ENCODE results near the gene BCL7A. TPM values are rescaled to one million over a fixed set of nuclear protein-coding genes. Genes with fewer than 3 reads are reported as not detected.
A peak's percentile ranks its signal among the peaks of the same experiment; 100 is the strongest.

Gene BCL7A
- total RNA-seq, 1 donor from 2014 or later = 11.2 TPM

- Histone ChIP-seq H3K27ac (replicated peaks) (peak overlapping the region; percentile 88), H3K9me3 (replicated peaks) (no peaks in the 10 kb centered on the region), H3K27me3 (ENCODE audit: low read depth) (no peaks in the 10 kb centered on the region), H3K4me3 (no peak overlapping the region), H3K36me3 (no peaks in the 10 kb centered on the region), H3K4me1 (peaks cover 86% of the 10 kb centered on the region)
- no peak for TF ChIP-seq CTCF (IDR thresholded peaks at IDR 0.05; ENCODE audit: borderline replicate concordance)
- DNase-seq = no peak
- intact Hi-C loops (cut with micrococcal nuclease) = no loop called here
These were observed 74.3 kb downstream of the BCL7A start for GRCh38 chr12:122096014-122096413.

GRCh38 chr12:122096591-122097149 lies 75.0 kb downstream of the BCL7A start:
- TF ChIP-seq CTCF (IDR thresholded peaks at IDR 0.05; ENCODE audit: borderline replicate concordance) = no peak
- no peaks in the 10 kb centered on the region for H3K9me3 ChIP-seq (replicated peaks)
- intact Hi-C loops (cut with micrococcal nuclease) = no loop called here
- no peaks in the 10 kb centered on the region for H3K27me3 ChIP-seq (ENCODE audit: low read depth)
- no peaks in the 10 kb centered on the region for H3K36me3 ChIP-seq
- DNase-seq = no peak
- H3K4me1 ChIP-seq = peaks cover 86% of the 10 kb centered on the region
- no peak overlapping the region for H3K4me3 ChIP-seq
- H3K27ac ChIP-seq (replicated peaks) = peak overlapping the region; percentile 88

GRCh38 chr12:122097584-122097926 lies 75.9 kb downstream of the BCL7A start:
- H3K4me1 ChIP-seq = peaks cover 86% of the 10 kb centered on the region

GRCh38 chr12:122097927-122098756 lies 76.5 kb downstream of the BCL7A start:
- DNase-seq = peak; percentile 75
- H3K4me1 ChIP-seq = peaks cover 84% of the 10 kb centered on the region
- TF ChIP-seq CTCF (IDR thresholded peaks at IDR 0.05; ENCODE audit: borderline replicate concordance) = no peak
- no peaks in the 10 kb centered on the region for H3K27me3 ChIP-seq (ENCODE audit: low read depth)
- H3K4me3 ChIP-seq = peak overlapping the region; percentile 48
- no peaks in the 10 kb centered on the region for H3K9me3 ChIP-seq (replicated peaks)
- H3K36me3 ChIP-seq = no peaks in the 10 kb centered on the region
- intact Hi-C loops (cut with micrococcal nuclease) = no loop called here
- H3K27ac ChIP-seq (replicated peaks) = peak overlapping the region; percentile 88

More at GRCh38 chr12:122097584-122097926, 75.9 kb downstream of the BCL7A start:
- peak; percentile 33 for DNase-seq
- peak overlapping the region; percentile 48 for H3K4me3 ChIP-seq
- H3K9me3 ChIP-seq (replicated peaks) = no peaks in the 10 kb centered on the region
- no peaks in the 10 kb centered on the region for H3K36me3 ChIP-seq
- no peak for TF ChIP-seq CTCF (IDR thresholded peaks at IDR 0.05; ENCODE audit: borderline replicate concordance)
- peak overlapping the region; percentile 88 for H3K27ac ChIP-seq (replicated peaks)
- no peaks in the 10 kb centered on the region for H3K27me3 ChIP-seq (ENCODE audit: low read depth)
- intact Hi-C loops (cut with micrococcal nuclease) = no loop called here

- no peak overlapping the region for H3K4me3 ChIP-seq
- H3K4me1 ChIP-seq = peaks cover 89% of the 10 kb centered on the region
- H3K36me3 ChIP-seq = no peaks in the 10 kb centered on the region
- TF ChIP-seq CTCF (IDR thresholded peaks at IDR 0.05; ENCODE audit: borderline replicate concordance) = no peak
- intact Hi-C loops (cut with micrococcal nuclease) = no loop called here
- no peak for DNase-seq
- H3K27me3 ChIP-seq (ENCODE audit: low read depth) = no peaks in the 10 kb centered on the region
- H3K9me3 ChIP-seq (replicated peaks) = no peaks in the 10 kb centered on the region
- H3K27ac ChIP-seq (replicated peaks) = peak overlapping the region; percentile 88
These were observed 77.6 kb downstream of the BCL7A start for GRCh38 chr12:122099280-122099749.

Measured in left ventricle myocardium inferior (tissue), 1 donor.